ENCODE data around the gene RNF180.
"Not testable (repeated sequence)": the region's sequence is repeated elsewhere in the genome, so short reads cannot be mapped to it uniquely, and the experiment has no call there.

The RNF180 gene

DNA sequence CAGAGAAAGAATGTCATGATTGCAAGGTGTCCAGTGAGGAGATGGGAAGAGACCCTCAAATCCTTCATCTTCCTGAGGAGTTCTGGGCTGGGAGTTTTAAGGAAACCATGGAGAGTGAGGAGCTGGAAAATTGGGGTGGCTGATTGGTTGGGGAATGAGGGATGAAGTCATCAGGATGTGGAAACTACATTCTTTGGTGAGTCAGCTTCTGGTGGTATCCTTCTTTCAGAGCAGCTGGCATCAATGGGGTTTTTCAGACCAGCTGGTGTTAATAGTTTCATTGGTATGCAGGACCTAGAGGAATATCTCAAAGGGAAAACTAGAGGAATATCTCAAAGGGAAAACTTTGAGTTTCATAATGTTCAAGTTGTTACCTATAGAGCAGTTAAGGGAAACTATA is 45.2 kb downstream of the RNF180 start:
- Histone ChIP-seq H3K36me3 (ENCODE audit: insufficient read depth, low read length) (no peaks in the 10 kb centered on the region), H3K4me3 (no peak overlapping the region), H3K9ac (ENCODE audit: insufficient read length) (no peak overlapping the region), H3K27ac (no peak overlapping the region), H3K9me3 (ENCODE audit: low read depth, low read length) (no peaks in the 10 kb centered on the region)
- DNase-seq (ENCODE audit: low read depth, low spot score), result no peak
- TF ChIP-seq FOXP2 (optimal IDR thresholded peaks at IDR 0.05; ENCODE audit: control extremely low read depth, extremely low read length, insufficient read depth) (no peak), POLR2AphosphoS5 (IDR thresholded peaks at IDR 0.05; ENCODE audit: borderline replicate concordance, low read depth, low read length) (no peak), EZH2 (IDR thresholded peaks at IDR 0.05) (no peak)

DNA sequence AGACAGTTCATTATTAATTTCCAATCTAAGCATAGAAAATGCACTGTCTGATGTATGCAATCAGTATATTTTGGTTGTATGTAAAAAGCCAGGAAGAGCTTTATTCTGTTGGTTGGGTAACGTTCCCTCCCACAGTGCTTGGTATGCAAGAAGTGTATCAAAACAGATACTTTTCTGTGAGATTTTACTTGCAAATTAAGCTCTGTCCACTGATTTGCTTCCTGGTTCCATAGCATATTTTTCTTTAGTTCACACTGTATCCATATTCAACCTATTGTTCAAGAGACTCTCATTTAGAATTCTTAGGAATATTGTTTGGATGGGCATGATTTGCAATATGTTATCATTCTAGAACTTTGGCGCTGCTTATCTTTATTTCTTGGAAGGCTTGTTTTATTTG is 47.4 kb downstream of the RNF180 start:
- no peak for DNase-seq (ENCODE audit: low read depth, low spot score)
- TF ChIP-seq FOXP2 (optimal IDR thresholded peaks at IDR 0.05; ENCODE audit: control extremely low read depth, extremely low read length, insufficient read depth), result no peak
- no peak for TF ChIP-seq POLR2AphosphoS5 (IDR thresholded peaks at IDR 0.05; ENCODE audit: borderline replicate concordance, low read depth, low read length)
- no peak for TF ChIP-seq EZH2 (IDR thresholded peaks at IDR 0.05)
- no peak overlapping the region for H3K27ac ChIP-seq
- no peak overlapping the region for H3K9ac ChIP-seq (ENCODE audit: insufficient read length)
- H3K4me3 ChIP-seq, result no peak overlapping the region
- H3K9me3 ChIP-seq (ENCODE audit: low read depth, low read length), result no peaks in the 10 kb centered on the region
- no peaks in the 10 kb centered on the region for H3K36me3 ChIP-seq (ENCODE audit: insufficient read depth, low read length)

DNA sequence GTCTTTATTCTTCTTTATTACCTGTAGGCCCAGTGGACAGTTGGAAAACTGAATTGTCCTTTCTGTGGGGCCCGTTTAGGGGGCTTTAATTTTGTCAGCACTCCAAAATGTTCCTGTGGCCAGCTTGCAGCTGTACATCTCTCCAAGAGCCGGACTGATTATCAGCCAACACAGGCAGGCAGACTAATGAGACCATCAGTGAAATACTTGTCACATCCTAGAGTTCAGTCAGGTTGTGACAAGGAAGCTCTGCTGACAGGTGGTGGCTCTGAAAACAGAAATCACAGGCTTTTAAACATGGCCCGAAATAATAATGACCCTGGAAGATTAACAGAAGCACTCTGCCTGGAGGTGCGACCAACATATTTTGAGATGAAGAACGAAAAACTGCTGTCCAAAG is 47.9 kb downstream of the RNF180 start:
- no peak for TF ChIP-seq EZH2 (IDR thresholded peaks at IDR 0.05)
- H3K9ac ChIP-seq (ENCODE audit: insufficient read length), result no peak overlapping the region
- H3K36me3 ChIP-seq (ENCODE audit: insufficient read depth, low read length), result no peaks in the 10 kb centered on the region
- no peaks in the 10 kb centered on the region for H3K9me3 ChIP-seq (ENCODE audit: low read depth, low read length)
- no peak for DNase-seq (ENCODE audit: low read depth, low spot score)
- no peak overlapping the region for H3K4me3 ChIP-seq
- H3K27ac ChIP-seq, result no peak overlapping the region

DNA sequence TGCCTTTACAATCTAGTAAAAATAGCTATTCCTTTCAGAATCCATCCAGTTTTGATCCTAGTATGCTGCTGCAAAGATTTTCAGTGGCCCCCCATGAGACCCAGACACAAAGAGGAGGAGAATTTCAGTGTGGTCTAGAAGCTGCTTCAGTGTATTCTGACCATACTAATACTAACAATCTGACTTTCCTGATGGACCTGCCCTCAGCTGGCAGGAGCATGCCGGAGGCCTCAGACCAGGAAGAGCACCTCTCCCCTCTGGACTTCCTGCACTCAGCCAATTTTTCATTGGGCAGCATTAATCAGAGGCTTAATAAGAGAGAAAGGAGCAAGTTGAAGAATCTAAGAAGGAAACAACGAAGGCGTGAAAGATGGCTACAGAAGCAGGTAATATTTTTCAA is 48.5 kb downstream of the RNF180 start:
- no peak for DNase-seq (ENCODE audit: low read depth, low spot score)
- no peak for TF ChIP-seq FOXP2 (optimal IDR thresholded peaks at IDR 0.05; ENCODE audit: control extremely low read depth, extremely low read length, insufficient read depth)
- TF ChIP-seq EZH2 (IDR thresholded peaks at IDR 0.05), result no peak
- no peak for TF ChIP-seq POLR2AphosphoS5 (IDR thresholded peaks at IDR 0.05; ENCODE audit: borderline replicate concordance, low read depth, low read length)
- Histone ChIP-seq H3K4me3 (no peak overlapping the region), H3K36me3 (ENCODE audit: insufficient read depth, low read length) (no peaks in the 10 kb centered on the region), H3K27ac (no peak overlapping the region), H3K9ac (ENCODE audit: insufficient read length) (no peak overlapping the region), H3K9me3 (ENCODE audit: low read depth, low read length) (no peaks in the 10 kb centered on the region)

DNA sequence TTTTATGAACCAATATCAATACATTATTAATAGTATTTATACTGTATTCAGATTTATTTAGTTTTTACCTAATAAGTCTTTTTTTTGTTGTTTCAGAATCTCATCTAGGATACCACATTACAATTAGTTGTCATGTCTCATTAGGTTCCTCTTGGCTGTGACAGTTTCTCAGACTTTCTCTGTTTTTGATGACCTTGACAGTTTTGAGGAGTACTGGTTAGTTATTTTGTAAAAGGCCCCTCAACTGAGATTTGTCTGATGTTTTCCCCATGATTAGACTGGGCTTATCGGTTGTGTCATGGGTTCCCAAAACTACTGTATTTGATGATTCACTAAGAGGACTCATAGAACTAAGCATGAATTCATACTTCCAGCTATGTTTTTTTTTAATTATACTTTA is 56.3 kb downstream of the RNF180 start:
- Histone ChIP-seq H3K4me3 (no peak overlapping the region), H3K27ac (no peak overlapping the region), H3K36me3 (ENCODE audit: insufficient read depth, low read length) (no peaks in the 10 kb centered on the region), H3K9ac (ENCODE audit: insufficient read length) (no peak overlapping the region), H3K9me3 (ENCODE audit: low read depth, low read length) (no peaks in the 10 kb centered on the region)
- DNase-seq (ENCODE audit: low read depth, low spot score), result no peak
- no peak for TF ChIP-seq POLR2AphosphoS5 (IDR thresholded peaks at IDR 0.05; ENCODE audit: borderline replicate concordance, low read depth, low read length)
- TF ChIP-seq EZH2 (IDR thresholded peaks at IDR 0.05), result no peak
- no peak for TF ChIP-seq FOXP2 (optimal IDR thresholded peaks at IDR 0.05; ENCODE audit: control extremely low read depth, extremely low read length, insufficient read depth)

DNA sequence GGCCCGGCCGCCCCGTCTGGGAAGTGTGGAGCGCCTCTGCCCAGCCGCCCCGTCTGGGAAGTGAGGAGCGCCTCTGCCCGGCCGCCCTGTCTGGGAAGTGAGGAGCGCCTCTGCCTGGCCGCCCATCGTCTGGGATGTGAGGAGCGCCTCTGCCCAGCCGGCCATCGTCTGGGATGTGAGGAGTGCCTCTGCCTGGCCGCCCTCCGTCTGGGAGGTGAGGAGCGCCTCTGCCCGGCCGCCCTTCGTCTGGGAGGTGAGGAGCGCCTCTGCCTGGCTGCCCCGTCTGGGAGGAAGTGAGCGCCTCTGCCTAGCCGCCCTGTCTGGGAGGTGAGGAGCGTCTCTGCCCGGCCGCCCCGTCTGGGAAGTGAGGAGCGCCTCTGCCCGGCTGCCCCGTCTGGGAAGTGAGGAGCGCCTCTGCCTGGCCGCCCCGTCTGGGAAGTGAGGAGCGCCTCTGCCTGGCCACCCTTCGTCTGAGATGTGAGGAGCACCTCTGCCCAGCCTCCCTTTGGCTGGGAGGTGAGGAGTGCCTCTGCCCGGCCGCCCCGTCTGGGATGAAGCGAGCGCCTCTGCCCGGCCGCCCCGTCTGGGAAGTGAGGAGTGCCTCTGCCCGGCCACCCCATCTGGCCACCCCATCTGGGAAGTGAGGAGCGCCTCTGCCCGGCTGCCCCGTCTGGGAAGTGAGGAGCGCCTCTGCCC is 59.8 kb downstream of the RNF180 start:
- H3K27ac ChIP-seq; H3K36me3 ChIP-seq (ENCODE audit: insufficient read depth, low read length); H3K9ac ChIP-seq (ENCODE audit: insufficient read length); DNase-seq (ENCODE audit: low read depth, low spot score); H3K4me3 ChIP-seq; H3K9me3 ChIP-seq (ENCODE audit: low read depth, low read length): not testable (repeated sequence)

DNA sequence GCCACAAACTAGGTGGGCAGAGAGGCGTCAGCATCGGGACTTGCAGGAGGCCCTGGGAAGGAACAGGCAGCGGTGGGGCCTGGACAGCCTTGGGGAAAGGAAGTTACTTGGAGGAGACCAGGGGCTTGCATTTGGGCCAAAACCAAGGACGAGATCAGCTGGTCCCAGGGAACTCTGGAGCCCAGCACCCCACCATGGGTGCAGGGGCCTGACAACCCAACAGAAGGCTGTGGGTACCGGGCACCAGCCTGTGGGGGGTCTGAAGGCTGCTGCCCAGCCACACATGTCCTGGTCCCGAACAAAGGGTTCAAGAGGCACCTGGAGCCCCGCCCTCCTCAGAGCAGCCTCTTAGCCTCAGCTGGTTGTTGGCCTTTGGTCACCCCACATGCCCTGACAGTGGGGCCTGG is 61.5 kb downstream of the RNF180 start:
- not testable (repeated sequence) for H3K9me3 ChIP-seq (ENCODE audit: low read depth, low read length); H3K4me3 ChIP-seq; H3K27ac ChIP-seq; H3K36me3 ChIP-seq (ENCODE audit: insufficient read depth, low read length); DNase-seq (ENCODE audit: low read depth, low spot score); H3K9ac ChIP-seq (ENCODE audit: insufficient read length)

DNA sequence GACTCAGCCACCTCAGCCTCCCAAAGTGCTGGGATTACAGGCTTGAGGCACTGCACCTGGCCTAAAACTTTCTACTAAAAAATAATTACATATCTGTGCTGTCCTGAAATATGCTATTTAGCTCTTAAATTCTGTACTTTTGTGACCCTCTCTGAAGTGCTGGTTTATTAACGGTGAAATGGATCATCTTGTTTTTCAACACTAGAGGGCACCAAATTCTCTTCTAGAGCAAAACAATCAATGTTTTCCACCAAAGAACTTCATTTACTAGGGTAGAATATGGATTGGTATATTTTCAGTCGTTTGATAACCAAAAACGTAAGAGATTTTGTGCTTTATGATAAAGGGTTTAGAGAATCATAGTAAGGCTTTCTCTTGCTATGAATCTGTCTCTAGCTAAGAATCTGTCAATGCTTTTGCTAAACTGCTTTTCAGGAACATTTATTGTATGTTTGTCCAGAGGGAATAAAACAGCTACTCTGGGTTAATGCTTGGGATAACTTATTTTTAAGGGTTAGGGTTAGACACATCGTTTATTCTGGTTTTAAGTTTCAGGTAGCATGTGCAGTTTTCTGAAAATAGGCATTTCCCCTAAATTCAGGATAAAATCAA is 63.6 kb downstream of the RNF180 start:
- no peak overlapping the region for H3K4me3 ChIP-seq

DNA sequence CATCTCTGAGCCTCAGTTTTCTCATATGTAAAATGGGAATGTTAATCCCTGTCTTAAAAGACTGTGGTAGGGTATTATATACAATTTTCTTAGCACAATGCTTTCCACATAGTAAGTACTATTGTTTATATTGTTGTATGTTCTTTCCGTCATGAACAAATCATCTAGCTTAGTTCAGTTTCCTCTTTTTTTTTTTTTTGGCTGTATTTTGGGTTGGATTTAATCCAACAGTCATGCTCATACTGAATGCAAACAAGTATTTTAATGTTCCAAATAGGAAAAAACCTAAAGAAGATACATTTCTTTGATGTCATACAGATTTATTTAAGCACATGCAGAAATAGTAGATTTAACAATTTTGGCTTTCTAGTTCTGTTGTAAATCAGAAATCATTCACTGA is 95.1 kb downstream of the RNF180 start:
- no peak for DNase-seq (ENCODE audit: low read depth, low spot score)
- no peak overlapping the region for H3K27ac ChIP-seq
- no peaks in the 10 kb centered on the region for H3K36me3 ChIP-seq (ENCODE audit: insufficient read depth, low read length)
- no peak for TF ChIP-seq FOXP2 (optimal IDR thresholded peaks at IDR 0.05; ENCODE audit: control extremely low read depth, extremely low read length, insufficient read depth)
- no peak for TF ChIP-seq POLR2AphosphoS5 (IDR thresholded peaks at IDR 0.05; ENCODE audit: borderline replicate concordance, low read depth, low read length)
- TF ChIP-seq EZH2 (IDR thresholded peaks at IDR 0.05), result no peak
- H3K4me3 ChIP-seq, result no peak overlapping the region
- no peak overlapping the region for H3K9ac ChIP-seq (ENCODE audit: insufficient read length)
- no peaks in the 10 kb centered on the region for H3K9me3 ChIP-seq (ENCODE audit: low read depth, low read length)

More for the DNA sequence above, 63.6 kb downstream of the RNF180 start:
- Histone ChIP-seq H3K36me3 (ENCODE audit: insufficient read depth, low read length) (no peaks in the 10 kb centered on the region), H3K9me3 (ENCODE audit: low read depth, low read length) (no peaks in the 10 kb centered on the region), H3K27ac (no peak overlapping the region), H3K9ac (ENCODE audit: insufficient read length) (no peak overlapping the region)
- TF ChIP-seq POLR2AphosphoS5 (IDR thresholded peaks at IDR 0.05; ENCODE audit: borderline replicate concordance, low read depth, low read length) (no peak), FOXP2 (optimal IDR thresholded peaks at IDR 0.05; ENCODE audit: control extremely low read depth, extremely low read length, insufficient read depth) (no peak), EZH2 (IDR thresholded peaks at IDR 0.05) (no peak)
- DNase-seq (ENCODE audit: low read depth, low spot score), result no peak
